Ovary (tissue), 9 donors: Measurements from ENCODE around the gene COL5A1. TPM values are rescaled to one million over a fixed set of nuclear protein-coding genes. Genes with fewer than 3 reads are reported as not detected.

Source experiments
- DNase-seq, 5 donors: peaks; one replicate each; pipeline ENCODE4 v3.0.0-alpha.2; 2019 to 2020
- H3K27ac ChIP-seq, 2 donors: fragments of 200-600 bp; one replicate each; pipeline versions ENCODE4 v1.5.1 to v1.8.0; 2019 to 2022
- H3K27me3 ChIP-seq: fragments of 200-600 bp; one replicate; pipeline ENCODE4 v1.8.0; 2022
- H3K36me3 ChIP-seq: fragments of 200-600 bp; sonication (generic); one replicate; pipeline ENCODE4 v1.5.1; 2019
- H3K4me1 ChIP-seq: one replicate; pipeline ENCODE4 v1.8.1; 2013; ENCODE audit warnings: mild to moderate bottlenecking, moderate library complexity; ENCODE audit not compliant: insufficient read depth
- H3K4me3 ChIP-seq: fragments of 200-600 bp; sonication (generic); one replicate; pipeline ENCODE4 v1.5.1; 2017
- H3K9me3 ChIP-seq, 2 donors: fragments of 200-600 bp in 1 of 2; sonication (generic) in 1 of 2; one replicate each; pipeline versions ENCODE4 v1.5.1 to v1.8.1; 2013 to 2019; ENCODE audit warnings: mild to moderate bottlenecking in 1 of 2, moderate library complexity in 1 of 2
- CTCF ChIP-seq, 3 donors: fragments of 450-650 bp in 2 of 3; fragments of 200-600 bp in 1 of 3; IDR thresholded peaks; one replicate each; pipeline versions ENCODE4 v1.5.1 to v1.8.0; 2016 to 2022; ENCODE audit warnings: antibody characterized with exemption in 3 of 3, mild to moderate bottlenecking in 1 of 3
- EP300 ChIP-seq: sonication (generic); formaldehyde crosslinking; IDR thresholded peaks from one replicate; pipeline ENCODE4 v1.6.1; 2017; ENCODE audit warnings: antibody characterized with exemption
- POLR2A ChIP-seq: fragments of 450-650 bp; IDR thresholded peaks from one replicate; pipeline ENCODE4 v1.6.1; 2017; ENCODE audit warnings: antibody characterized with exemption, mild to moderate bottlenecking, moderate library complexity
- WGBS, 3 donors: extraction: QIAGEN DNeasy Blood & Tissue Kit in 1 of 3; methylation state at CpG; one replicate each; pipeline versions ENCODE4 v1.1.5 to v1.1.7; 2013 to 2017; 5-methylcytosine and 5-hydroxymethylcytosine counted together
- intact Hi-C, 4 donors: fragments of 100-400 bp; cut with DNase I; formaldehyde crosslinking; loops; one replicate each; pipeline versions ENCODE4 v1.11.0 to v1.15.1; 2022 to 2023
- polyA plus RNA-seq, 2 donors: library from polyadenylated mRNA; stranded (reverse); fragments of 200-250 nt in 1 of 2; fragments of 350-450 nt in 1 of 2; fragmentation: Illumina TruSeq in 1 of 2; extraction: RNeasy Lipid Tissue Mini Kit (QIAGEN cat#74804) in 1 of 2; gene quantifications; one replicate each; pipeline ENCODE4 v1.2.3, GENCODE V29; 2013 to 2014
- total RNA-seq, 7 donors: library from RNA; depleted of rRNA in 2 of 7; stranded (reverse); fragments of >200 nt in 2 of 7; fragmentation: NEBNext Ultra II Directional in 3 of 7; extraction: Animal tissue kit (Norgen Biotek cat#: 25700) in 3 of 7; gene quantifications; one replicate each; pipeline versions ENCODE4 v1.1.0 to v1.2.4, GENCODE V29; 2016 to 2023
- donor health status: DM: no; HTN: no; CAD: no; lungs with moderate emphysema.
- donor health status: DM: no; HTN: no; CAD: no.
- donor health status: Bipolar disorder and iron deficiency.
- donor health status: DM: yes; HTN: yes; CAD: no.
- donor health status: DM: no; HTN: no; CAD: no.
- donor health status: DM: yes; HTN: yes; CAD: no.

The COL5A1 gene
- total and polyA plus RNA-seq, 9 donors = 28.1 to 117 (median 54.6) TPM

GRCh38 chr9:134843740-134844139 is 202.1 kb downstream of the COL5A1 start:
- no peaks in the 10 kb centered on the region for H3K27me3 ChIP-seq
- H3K9me3 ChIP-seq = no peaks in the 10 kb centered on the region
- 85 to 90% (median 90%) methylated on average over 16 to 18 of the region's 18 CpGs for WGBS, 3 donors
- TF ChIP-seq EP300 (no peak), CTCF (IDR thresholded peaks at IDR 0.05) (no peak), POLR2A (no peak)
- no peak overlapping the region for H3K27ac ChIP-seq
- intact Hi-C loops = no loop called here
- H3K4me3 ChIP-seq = no peak overlapping the region
- no peaks in the 10 kb centered on the region for H3K4me1 ChIP-seq
- DNase-seq = no peak
- no peaks in the 10 kb centered on the region for H3K36me3 ChIP-seq

- Histone ChIP-seq H3K9me3 (no peaks in the 10 kb centered on the region), H3K4me3 (no peak overlapping the region), H3K4me1 (no peaks in the 10 kb centered on the region), H3K27me3 (no peaks in the 10 kb centered on the region), H3K36me3 (no peaks in the 10 kb centered on the region), H3K27ac (no peak overlapping the region)
- no peak for DNase-seq
- intact Hi-C loops = no loop called here
- WGBS, 3 donors = 80 to 84% (median 80%) methylated on average over 8 of the region's 8 CpGs
- TF ChIP-seq CTCF (IDR thresholded peaks at IDR 0.05) (no peak), POLR2A (no peak)
These were observed 203.2 kb downstream of the COL5A1 start for GRCh38 chr9:134844821-134845220.

- Histone ChIP-seq H3K9me3 (no peaks in the 10 kb centered on the region), H3K27ac (no peak overlapping the region), H3K36me3 (no peaks in the 10 kb centered on the region), H3K27me3 (no peaks in the 10 kb centered on the region), H3K4me3 (no peak overlapping the region), H3K4me1 (no peaks in the 10 kb centered on the region)
- no peak for TF ChIP-seq EP300
- no peak for TF ChIP-seq POLR2A
- TF ChIP-seq CTCF (IDR thresholded peaks at IDR 0.05) = no peak
- WGBS, 3 donors = 83 to 89% (median 89%) methylated on average over 16 of the region's 16 CpGs
- intact Hi-C loops = no loop called here
- no peak for DNase-seq
These were observed 204.6 kb downstream of the COL5A1 start for GRCh38 chr9:134846187-134846586.

- Histone ChIP-seq H3K36me3 (no peaks in the 10 kb centered on the region), H3K4me3 (no peak overlapping the region), H3K4me1 (no peaks in the 10 kb centered on the region), H3K27ac (no peak overlapping the region), H3K9me3 (no peaks in the 10 kb centered on the region), H3K27me3 (no peaks in the 10 kb centered on the region)
- intact Hi-C loops = no loop called here
- WGBS, 3 donors = 78 to 89% (median 88%) methylated on average over 1 of the region's 1 CpG
- TF ChIP-seq EP300 = no peak
- TF ChIP-seq POLR2A = no peak
- TF ChIP-seq CTCF (IDR thresholded peaks at IDR 0.05) = no peak
- DNase-seq = no peak
These were observed 205.1 kb downstream of the COL5A1 start for GRCh38 chr9:134846699-134847098.

GRCh38 chr9:134847138-134847537 is 205.5 kb downstream of the COL5A1 start:
- WGBS, 3 donors = 83 to 89% (median 87%) methylated on average over 3 of the region's 3 CpGs
- Histone ChIP-seq H3K9me3 (no peaks in the 10 kb centered on the region), H3K27ac (no peak overlapping the region), H3K4me3 (no peak overlapping the region), H3K27me3 (no peaks in the 10 kb centered on the region), H3K36me3 (no peaks in the 10 kb centered on the region), H3K4me1 (no peaks in the 10 kb centered on the region)
- TF ChIP-seq EP300 = no peak
- TF ChIP-seq CTCF (IDR thresholded peaks at IDR 0.05) = no peak
- TF ChIP-seq POLR2A = no peak
- DNase-seq = no peak
- intact Hi-C loops = no loop called here
